ENCODE results near the gene RUFY3. TPM values are rescaled to one million over a fixed set of nuclear protein-coding genes. Genes with fewer than 3 reads are reported as not detected.
"Not testable (repeated sequence)": the region's sequence is repeated elsewhere in the genome, so short reads cannot be mapped to it uniquely, and the experiment has no call there.

Gene RUFY3
- total RNA-seq, 1 donor from 2014 or later, result 22.1 TPM

GRCh38 chr4:70760662-70761061 is 38.9 kb downstream of the RUFY3 start:
- ATAC-seq (no peak), DNase-seq (no peak)
- intact Hi-C loops (cut with micrococcal nuclease), result no loop called here

GRCh38 chr4:70761276-70761816 is 39.6 kb downstream of the RUFY3 start:
- DNase-seq, result no peak
- intact Hi-C loops (cut with micrococcal nuclease), result no loop called here
- ATAC-seq, result no peak

GRCh38 chr4:70765368-70765767 is 43.6 kb downstream of the RUFY3 start:
- ATAC-seq (no peak), DNase-seq (no peak)
- intact Hi-C loops (cut with micrococcal nuclease), result no loop called here

- ATAC-seq (no peak), DNase-seq (no peak)
- intact Hi-C loops (cut with micrococcal nuclease), result no loop called here
Measured at GRCh38 chr4:70768301-70768948, 46.7 kb downstream of the RUFY3 start.

GRCh38 chr4:70769396-70769795 is 47.6 kb downstream of the RUFY3 start:
- ATAC-seq; intact Hi-C loops (cut with micrococcal nuclease); DNase-seq: not testable (repeated sequence)

- DNase-seq (no peak), ATAC-seq (no peak)
- intact Hi-C loops (cut with micrococcal nuclease), result no loop called here
Measured at GRCh38 chr4:70772929-70773555, 51.3 kb downstream of the RUFY3 start.

- intact Hi-C loops (cut with micrococcal nuclease), result no loop called here
Measured at GRCh38 chr4:70778888-70779422, 57.2 kb downstream of the RUFY3 start.

GRCh38 chr4:70783096-70783495 is 61.3 kb downstream of the RUFY3 start:
- no peak for ATAC-seq
- DNase-seq, result no peak
- intact Hi-C loops (cut with micrococcal nuclease), result no loop called here

More at GRCh38 chr4:70778888-70779422, 57.2 kb downstream of the RUFY3 start:
- peak; percentile 72 for ATAC-seq
- no peak for DNase-seq

- no peak for DNase-seq
- intact Hi-C loops (cut with micrococcal nuclease), result no loop called here
- no peak for ATAC-seq
Measured at GRCh38 chr4:70787496-70787895, 65.7 kb downstream of the RUFY3 start.

GRCh38 chr4:70788733-70789132 is 67.0 kb downstream of the RUFY3 start:
- ATAC-seq (no peak), DNase-seq (no peak)
- intact Hi-C loops (cut with micrococcal nuclease), result no loop called here

GRCh38 chr4:70793626-70794025 is 71.9 kb downstream of the RUFY3 start:
- intact Hi-C loops (cut with micrococcal nuclease), result no loop called here
- no peak for ATAC-seq
- no peak for DNase-seq

GRCh38 chr4:70801265-70801809 is 79.6 kb downstream of the RUFY3 start:
- intact Hi-C loops (cut with micrococcal nuclease), result no loop called here
- DNase-seq (no peak), ATAC-seq (no peak)

- DNase-seq (no peak), ATAC-seq (no peak)
- intact Hi-C loops (cut with micrococcal nuclease), result no loop called here
Measured at GRCh38 chr4:70802928-70803580, 81.3 kb downstream of the RUFY3 start.

GRCh38 chr4:70808151-70808550 is 86.4 kb downstream of the RUFY3 start:
- intact Hi-C loops (cut with micrococcal nuclease), result no loop called here
- no peak for ATAC-seq

GRCh38 chr4:70815370-70815769 is 93.6 kb downstream of the RUFY3 start:
- ATAC-seq (no peak), DNase-seq (no peak)
- intact Hi-C loops (cut with micrococcal nuclease), result no loop called here

More at GRCh38 chr4:70808151-70808550, 86.4 kb downstream of the RUFY3 start:
- no peak for DNase-seq

- DNase-seq, result no peak
- intact Hi-C loops (cut with micrococcal nuclease), result no loop called here
- no peak for ATAC-seq
Measured at GRCh38 chr4:70816894-70817293, 95.1 kb downstream of the RUFY3 start.

GRCh38 chr4:70818173-70818855 is 96.5 kb downstream of the RUFY3 start:
- intact Hi-C loops (cut with micrococcal nuclease), result no loop called here
- no peak for ATAC-seq

GRCh38 chr4:70818921-70819320 is 97.2 kb downstream of the RUFY3 start:
- ATAC-seq (no peak), DNase-seq (no peak)
- intact Hi-C loops (cut with micrococcal nuclease), result no loop called here

More at GRCh38 chr4:70818173-70818855, 96.5 kb downstream of the RUFY3 start:
- no peak for DNase-seq

GRCh38 chr4:70829015-70829414 is 107.3 kb downstream of the RUFY3 start:
- no peak for ATAC-seq
- intact Hi-C loops (cut with micrococcal nuclease), result no loop called here
- DNase-seq, result no peak

All from left ventricle myocardium superior (tissue), 1 donor.